ENCODE results near the gene ITGB4. TPM values are rescaled to one million over a fixed set of nuclear protein-coding genes. Genes with fewer than 3 reads are reported as not detected.
A peak's percentile ranks its signal among the peaks of the same experiment; 100 is the strongest.

Gene ITGB4
- total RNA-seq, 2 experiments from 2014 or later, result 0.81 to 1.3 TPM

GRCh38 chr17:75731086-75731715, 9.9 kb downstream of the ITGB4 start:
- Histone ChIP-seq H3K4me1 (ENCODE audit: insufficient read depth, low read length) (no peaks in the 10 kb centered on the region), H3K27ac (ENCODE audit: low read depth in 1 of 2, low read length in 2 of 2) (no peak overlapping the region), H3K36me3 (ENCODE audit: insufficient read depth, low read length) (no peaks in the 10 kb centered on the region), H3K9me3 (ENCODE audit: control insufficient read depth in 1 of 2, insufficient read depth in 1 of 2, low read length in 2 of 2) (no peaks in the 10 kb centered on the region), H3K4me3 (ENCODE audit: low read length) (no peak overlapping the region), H3K27me3 (ENCODE audit: control insufficient read depth in 1 of 2, insufficient read depth in 2 of 2, low read length in 2 of 2) (no peaks in the 10 kb centered on the region)
- Mint-ChIP-seq H3K4me1 (ENCODE audit: low read depth) (peaks cover 5% of the 10 kb centered on the region), H3K36me3 (ENCODE audit: low read depth) (no peaks in the 10 kb centered on the region), H3K4me3 (no peak overlapping the region), H3K27ac (no peak overlapping the region), H3K9me3 (no peaks in the 10 kb centered on the region), H3K27me3 (no peaks in the 10 kb centered on the region)
- TF ChIP-seq CTCF (IDR thresholded peaks at IDR 0.05), result no peak
- CTCF ChIA-PET, result no interaction called here
- DNase-seq (no peak), ATAC-seq (ENCODE audit: poor library complexity) (no peak)
- intact Hi-C loops (cut with DNase I, micrococcal nuclease), result no loop called here
- POLR2A ChIA-PET, result no interaction called here

- Mint-ChIP-seq H3K9me3 (no peaks in the 10 kb centered on the region), H3K36me3 (ENCODE audit: low read depth) (no peaks in the 10 kb centered on the region), H3K27ac (no peak overlapping the region), H3K27me3 (no peaks in the 10 kb centered on the region), H3K4me1 (ENCODE audit: low read depth) (peaks cover 5% of the 10 kb centered on the region), H3K4me3 (no peak overlapping the region)
- H3K27me3 ChIP-seq (ENCODE audit: control insufficient read depth in 1 of 2, insufficient read depth in 2 of 2, low read length in 2 of 2), result no peaks in the 10 kb centered on the region
- no peaks in the 10 kb centered on the region for H3K9me3 ChIP-seq (ENCODE audit: control insufficient read depth in 1 of 2, insufficient read depth in 1 of 2, low read length in 2 of 2)
- H3K4me1 ChIP-seq (ENCODE audit: insufficient read depth, low read length), result no peaks in the 10 kb centered on the region
- no peak overlapping the region for H3K27ac ChIP-seq (ENCODE audit: low read depth in 1 of 2, low read length in 2 of 2)
- no peaks in the 10 kb centered on the region for H3K36me3 ChIP-seq (ENCODE audit: insufficient read depth, low read length)
- intact Hi-C loops (cut with DNase I, micrococcal nuclease), result no loop called here
- peak in 1 of 14 experiments; percentile 11 for DNase-seq
- ChIA-PET POLR2A (no interaction called here), CTCF (no interaction called here)
- H3K4me3 ChIP-seq (ENCODE audit: low read length), result no peak overlapping the region
- no peak for TF ChIP-seq CTCF (IDR thresholded peaks at IDR 0.05)
- no peak for ATAC-seq (ENCODE audit: poor library complexity)
Observed at GRCh38 chr17:75731716-75732498, 10.6 kb downstream of the ITGB4 start.

- TF ChIP-seq CTCF (IDR thresholded peaks at IDR 0.05), result no peak
- Histone ChIP-seq H3K4me3 (ENCODE audit: low read length) (no peak overlapping the region), H3K4me1 (ENCODE audit: insufficient read depth, low read length) (peaks cover 3% of the 10 kb centered on the region), H3K9me3 (ENCODE audit: control insufficient read depth in 1 of 2, insufficient read depth in 1 of 2, low read length in 2 of 2) (no peaks in the 10 kb centered on the region), H3K36me3 (ENCODE audit: insufficient read depth, low read length) (no peaks in the 10 kb centered on the region), H3K27ac (ENCODE audit: low read depth in 1 of 2, low read length in 2 of 2) (no peak overlapping the region), H3K27me3 (ENCODE audit: control insufficient read depth in 1 of 2, insufficient read depth in 2 of 2, low read length in 2 of 2) (no peaks in the 10 kb centered on the region)
- ChIA-PET CTCF (interaction anchor here (1.3 kb wide), 1 partner anchor 16 kb away, joined by 4 read pairs; no protein-coding TSS in a partner anchor), POLR2A (no interaction called here)
- H3K36me3 Mint-ChIP-seq (ENCODE audit: low read depth), result no peaks in the 10 kb centered on the region
- ATAC-seq (ENCODE audit: poor library complexity) (no peak), DNase-seq (no peak)
- H3K9me3 Mint-ChIP-seq, result no peaks in the 10 kb centered on the region
- H3K4me1 Mint-ChIP-seq (ENCODE audit: low read depth), result peaks cover 5% of the 10 kb centered on the region
- H3K4me3 Mint-ChIP-seq, result no peak overlapping the region
- no peak overlapping the region for H3K27ac Mint-ChIP-seq
- intact Hi-C loops (cut with DNase I, micrococcal nuclease), result no loop called here
- no peaks in the 10 kb centered on the region for H3K27me3 Mint-ChIP-seq
Observed at GRCh38 chr17:75733471-75733870, 12.2 kb downstream of the ITGB4 start.

All from CD4-positive, alpha-beta T cell (primary cell).